HG03432 (cell line): Measurements from ENCODE around the gene PDIA5.
A peak's percentile ranks its signal among the peaks of the same experiment; 100 is the strongest.
"Not testable (repeated sequence)": the region's sequence is repeated elsewhere in the genome, so short reads cannot be mapped to it uniquely, and the experiment has no call there.

Experiments used
- ATAC-seq: cut with Tn5 transposase; IDR thresholded peaks from one replicate; pipeline ENCODE4 v1.9.1; 2021; ENCODE audit warnings: mild to moderate bottlenecking, moderate library complexity; ENCODE audit not compliant: unreplicated experiment

PDIA5 gene

DNA sequence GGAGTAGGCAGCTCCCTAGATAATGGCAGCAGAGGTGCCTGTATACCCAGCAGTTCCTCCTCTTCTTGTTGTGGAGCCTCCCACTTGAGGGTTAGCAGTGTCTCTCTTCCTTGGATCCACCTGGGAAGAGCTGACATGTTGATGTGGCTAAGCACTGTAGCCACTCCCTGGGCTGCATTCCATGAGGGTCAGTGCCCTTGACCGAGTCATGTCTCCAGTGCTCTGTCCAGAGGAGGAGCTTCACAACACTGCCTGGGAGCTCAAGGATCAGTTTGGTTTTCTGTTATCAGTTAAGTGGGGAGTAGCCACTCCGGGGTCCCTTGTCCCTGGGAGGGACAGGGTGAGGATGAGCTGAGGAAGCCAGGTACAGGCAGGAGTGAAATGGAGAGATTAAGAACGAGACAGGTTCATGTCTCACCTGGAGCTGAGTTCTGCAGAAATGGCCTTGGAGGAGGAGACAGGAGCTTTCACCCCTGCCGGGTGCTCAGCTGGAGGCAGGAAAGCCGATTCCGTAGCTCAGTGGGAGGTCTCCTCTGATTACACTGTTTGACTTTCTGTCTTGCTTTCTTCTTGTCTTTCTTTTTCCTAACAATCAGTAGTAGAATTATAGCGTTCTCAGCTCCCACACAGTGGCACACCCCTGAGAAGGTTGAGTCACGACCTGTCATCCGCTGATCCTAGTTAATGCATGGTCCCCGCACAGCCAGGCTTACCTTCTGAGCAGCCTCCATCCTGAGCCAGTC is 77.0 kb downstream of the PDIA5 start:
- no peak for ATAC-seq

DNA sequence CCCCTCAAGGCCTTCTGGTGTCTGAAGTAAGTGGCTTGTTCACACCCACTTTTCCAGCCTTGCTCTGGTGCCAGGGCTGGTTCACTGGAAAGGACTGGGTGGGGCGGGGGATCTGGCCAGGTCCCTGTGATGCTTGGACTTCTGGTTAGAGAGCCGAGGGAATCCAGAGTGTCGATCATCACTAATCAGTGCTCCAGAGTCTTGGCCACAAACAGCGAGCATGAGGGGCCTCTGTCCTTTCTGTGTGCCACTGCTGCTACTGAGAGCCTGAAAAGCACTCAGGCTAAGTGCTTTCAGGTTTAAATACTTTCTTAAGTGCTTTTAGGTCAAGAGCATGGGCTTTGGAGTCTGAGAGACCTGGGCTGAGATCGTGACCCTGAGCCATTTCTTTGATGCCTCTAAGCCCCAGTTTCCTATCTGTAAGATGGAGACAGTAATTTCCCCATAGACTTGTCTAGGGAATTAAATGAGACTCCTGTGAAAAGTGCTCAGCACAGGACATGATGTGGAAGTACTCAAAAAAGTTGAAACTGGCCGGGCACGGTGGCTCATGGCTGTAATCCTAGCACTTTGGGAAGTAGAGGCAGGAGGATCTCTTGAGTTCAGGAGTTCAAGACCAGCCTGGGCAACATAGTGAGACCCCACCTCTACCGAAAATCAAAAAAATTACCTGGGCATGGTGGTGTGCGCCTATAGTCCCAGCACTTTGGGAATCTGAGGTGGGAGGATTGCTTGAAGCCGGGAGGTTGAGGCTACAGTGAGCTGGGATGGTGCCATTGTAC is 81.1 kb downstream of the PDIA5 start:
- ATAC-seq: no peak

DNA sequence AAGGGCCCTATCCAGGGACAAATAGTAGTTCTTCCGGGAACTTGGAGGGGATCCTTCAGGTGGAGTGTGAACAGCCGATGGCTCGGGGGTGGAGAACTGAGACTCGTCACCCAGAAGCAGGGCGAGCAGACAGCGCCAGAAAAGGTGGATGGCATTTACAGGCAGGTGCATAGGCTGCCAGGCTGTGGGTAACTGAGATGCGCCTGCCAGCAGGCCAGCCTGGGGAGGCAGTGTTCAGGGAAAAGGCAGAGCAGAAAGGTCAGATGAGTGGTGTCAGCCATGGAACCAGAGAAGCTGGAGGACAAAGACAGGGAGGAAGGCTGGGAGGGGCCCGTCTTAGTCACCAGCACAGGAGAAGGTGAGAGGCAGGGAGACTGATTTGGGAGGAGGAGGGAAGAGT is 81.9 kb downstream of the PDIA5 start:
- ATAC-seq: no peak

DNA sequence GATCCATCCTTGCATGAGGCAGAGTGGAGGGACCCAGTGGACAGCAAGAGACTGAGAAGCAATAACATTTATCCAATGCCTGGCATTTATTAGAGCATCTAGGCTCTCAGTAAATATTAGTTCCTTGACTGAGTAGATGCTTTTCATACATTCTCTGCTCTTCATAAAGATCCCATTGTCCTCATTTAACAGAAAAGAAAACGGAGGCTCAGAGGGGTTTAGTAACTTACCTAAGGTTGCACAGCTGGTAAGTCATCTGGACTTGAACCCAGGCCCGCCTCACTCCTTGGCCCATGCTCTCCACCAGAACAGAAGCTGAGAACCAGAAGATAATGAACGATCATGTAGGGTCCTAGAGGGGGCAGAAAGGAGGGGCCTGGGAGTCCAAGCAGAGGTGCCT is 82.7 kb downstream of the PDIA5 start:
- ATAC-seq: no peak

DNA sequence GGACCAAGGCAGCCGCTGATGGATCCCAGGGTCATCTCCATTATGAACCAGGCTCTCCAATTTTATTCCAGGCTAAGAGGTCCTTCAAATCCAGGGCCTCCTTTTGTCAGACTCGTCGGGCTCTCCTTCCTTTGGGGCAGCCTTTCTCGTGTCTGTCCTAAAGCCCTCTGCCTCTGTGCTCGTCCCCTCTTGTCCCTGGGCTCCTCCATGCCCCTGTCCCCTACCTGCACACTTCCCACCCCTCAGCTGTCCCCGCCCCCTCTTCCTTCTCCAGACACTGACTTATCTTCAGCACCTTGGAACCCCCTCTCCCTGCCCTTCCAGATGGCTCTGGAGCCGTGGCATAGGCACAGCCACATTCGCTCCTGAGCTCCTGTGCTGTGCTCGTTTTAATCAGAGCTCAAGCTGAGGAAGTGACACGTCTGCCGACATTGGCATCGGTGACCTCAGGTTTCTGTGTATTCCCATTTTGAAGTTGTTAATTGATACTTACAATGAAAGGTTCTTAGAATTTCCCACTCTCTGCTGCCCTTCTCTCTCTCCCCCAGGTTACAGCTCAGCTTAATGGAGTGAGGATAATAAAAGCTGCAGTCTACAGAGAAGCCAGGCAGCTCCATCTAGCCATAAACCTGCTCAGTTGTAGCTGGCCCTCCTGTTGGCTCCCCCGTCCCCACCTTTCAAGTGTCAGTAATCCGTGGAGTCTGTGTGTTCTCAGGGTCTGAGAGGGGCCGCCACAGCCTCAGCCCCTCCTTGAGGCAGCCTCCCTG is 83.8 kb downstream of the PDIA5 start:
- ATAC-seq: no peak

DNA sequence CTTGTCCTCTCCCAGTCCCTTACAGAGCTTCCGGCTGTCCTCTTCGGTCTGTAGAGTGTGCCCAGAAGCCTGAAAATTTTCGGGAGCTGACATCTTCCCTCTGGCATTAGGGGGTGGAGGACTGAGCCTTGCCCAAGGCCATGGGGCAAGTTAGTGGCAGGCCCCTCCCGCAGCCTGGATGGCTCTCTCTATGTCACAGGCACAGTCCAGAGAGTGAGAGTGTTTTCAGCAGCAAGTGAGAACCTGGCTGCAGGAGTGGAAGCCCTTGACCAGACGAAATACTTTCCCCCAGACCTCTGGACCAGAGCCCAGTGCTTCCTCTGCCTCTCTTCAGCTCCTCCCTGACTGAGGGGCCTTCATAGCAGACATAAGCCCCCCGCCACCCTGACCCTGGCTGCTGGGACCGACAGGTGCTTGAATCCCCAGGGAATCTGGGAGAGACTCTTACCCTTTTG is 84.5 kb downstream of the PDIA5 start:
- ATAC-seq: no peak

DNA sequence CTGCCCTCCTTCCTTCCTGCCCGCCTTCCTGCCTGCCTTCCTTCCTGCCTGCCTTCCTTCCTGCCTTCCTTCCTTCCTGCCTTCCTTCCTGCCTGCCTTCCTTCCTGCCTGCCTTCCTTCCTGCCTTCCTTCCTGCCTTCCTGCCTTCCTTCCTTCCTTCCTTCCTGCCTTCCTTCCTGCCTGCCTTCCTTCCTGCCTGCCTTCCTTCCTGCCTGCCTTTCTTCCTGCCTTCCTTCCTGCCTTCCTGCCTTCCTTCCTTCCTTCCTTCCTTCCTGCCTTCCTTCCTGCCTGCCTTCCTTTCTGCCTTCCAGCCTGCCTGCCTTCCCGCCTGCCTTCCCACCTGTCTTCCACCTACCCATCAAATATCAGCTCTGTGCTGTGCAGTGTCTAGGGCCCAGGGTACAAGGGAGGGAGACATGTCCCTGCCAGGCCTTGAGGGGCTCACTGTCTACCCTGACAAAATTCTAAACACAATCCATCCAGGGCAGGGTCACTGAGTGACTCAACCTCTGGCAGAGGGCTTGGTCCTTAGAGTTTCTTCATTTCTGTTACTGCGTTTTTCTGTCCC is 85.1 kb downstream of the PDIA5 start:
- not testable (repeated sequence) for ATAC-seq

DNA sequence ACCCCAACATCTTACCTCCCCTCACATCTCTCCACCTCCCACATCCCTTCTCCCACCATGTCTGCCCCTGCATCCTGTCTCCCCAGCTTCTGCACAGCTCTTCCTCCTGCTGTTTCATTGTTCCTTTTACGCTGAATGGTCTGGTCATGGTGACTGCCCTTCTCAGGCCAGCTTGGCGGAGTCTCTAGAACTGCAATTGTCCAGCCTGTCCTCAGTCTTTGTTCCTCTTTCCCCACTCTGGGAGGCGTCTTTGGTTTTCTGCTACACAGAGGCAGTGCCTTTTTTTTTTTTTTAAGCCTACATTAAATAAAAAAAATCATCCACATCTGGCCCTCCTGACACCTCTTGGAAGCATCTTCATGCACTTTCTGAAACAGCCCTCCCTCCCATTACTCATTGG is 85.9 kb downstream of the PDIA5 start:
- peak; percentile 45 for ATAC-seq

DNA sequence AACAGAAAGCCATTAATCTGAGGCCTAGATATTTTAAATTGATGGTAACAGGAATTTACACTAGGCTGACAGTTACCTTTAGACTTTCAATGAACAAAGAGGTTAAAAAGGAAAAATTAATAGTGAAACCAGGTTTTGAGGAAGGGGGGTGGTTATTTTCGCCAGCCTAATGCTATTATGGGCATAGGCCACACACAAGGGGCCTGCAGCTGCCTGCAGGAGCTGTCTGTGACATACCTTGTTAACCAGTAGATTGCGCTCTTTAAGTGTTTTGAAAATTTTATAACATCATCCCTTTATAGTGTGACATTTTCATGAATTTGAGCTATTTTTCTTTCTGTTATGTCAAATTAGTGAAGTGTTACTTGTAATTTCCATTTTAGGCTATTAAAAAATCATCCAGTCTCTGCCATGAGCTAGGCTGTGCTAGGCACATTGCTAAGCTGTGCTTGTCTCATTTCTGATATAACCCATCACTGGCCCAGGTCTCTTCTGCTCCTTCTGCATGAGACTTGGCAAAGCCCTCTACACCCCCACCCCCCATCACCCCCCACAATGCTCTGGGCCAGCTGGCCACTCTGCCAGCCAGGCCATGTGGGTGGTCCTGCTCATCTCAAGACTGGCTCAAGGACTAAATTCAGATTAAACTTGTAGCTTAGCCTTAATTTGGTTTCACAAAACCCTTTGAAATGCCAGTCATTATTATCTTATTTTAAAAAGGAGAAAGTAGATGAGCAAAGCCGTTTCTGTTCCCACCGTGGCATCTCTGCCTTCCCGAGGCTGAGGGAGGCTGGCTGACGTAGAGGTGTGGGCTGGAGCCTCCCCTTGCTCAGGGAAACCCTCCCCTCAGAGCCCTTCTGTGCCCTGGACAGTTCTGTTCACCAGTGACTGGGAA is 86.5 kb downstream of the PDIA5 start:
- ATAC-seq: peak; percentile 62

DNA sequence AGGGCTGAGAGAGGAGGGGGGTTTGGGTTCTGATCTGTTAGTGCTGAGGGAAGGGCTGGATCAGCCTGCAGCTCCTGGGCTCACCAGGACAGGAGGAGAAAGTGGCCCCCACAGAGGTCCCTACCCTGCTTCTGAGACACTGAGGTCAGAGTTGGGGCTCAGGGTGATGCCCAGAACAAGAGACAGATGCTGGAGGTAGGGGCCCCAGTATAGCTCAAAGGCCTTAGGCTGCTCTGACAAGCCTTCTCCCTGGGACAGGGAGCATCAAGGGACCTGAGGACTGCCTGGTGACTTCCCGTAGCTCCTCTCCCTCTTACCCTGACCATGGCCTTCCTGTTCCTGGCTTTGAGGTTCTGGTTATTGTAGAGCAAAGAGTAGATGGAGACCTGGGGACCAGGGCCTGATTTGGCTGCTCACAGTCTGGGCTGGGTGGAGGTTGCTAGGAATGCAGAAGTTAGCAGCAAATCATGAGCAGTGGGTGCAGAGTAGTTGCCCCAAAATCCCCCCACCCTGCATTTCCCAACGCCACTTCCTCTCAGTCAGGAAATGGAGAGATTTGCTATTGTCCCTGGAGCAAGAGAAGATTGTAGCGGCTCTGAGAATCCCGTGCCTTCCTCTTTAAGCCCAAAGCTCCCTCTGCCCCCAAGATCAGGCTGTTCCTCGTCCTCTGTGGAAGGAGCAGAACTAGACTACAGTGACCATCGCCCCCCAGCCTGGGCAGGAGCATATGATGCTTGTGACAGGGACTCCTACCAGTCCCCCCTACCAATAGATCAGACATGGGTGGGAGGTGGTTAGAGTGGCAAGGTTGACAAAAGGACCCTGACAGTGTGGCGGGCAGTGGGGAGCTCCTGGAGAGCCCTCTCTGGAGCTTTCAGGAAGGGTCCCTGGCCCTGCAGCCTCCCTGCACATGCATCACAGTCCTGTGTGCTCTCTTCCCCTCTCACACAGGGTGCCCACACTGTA is 87.5 kb downstream of the PDIA5 start:
- no peak for ATAC-seq

DNA sequence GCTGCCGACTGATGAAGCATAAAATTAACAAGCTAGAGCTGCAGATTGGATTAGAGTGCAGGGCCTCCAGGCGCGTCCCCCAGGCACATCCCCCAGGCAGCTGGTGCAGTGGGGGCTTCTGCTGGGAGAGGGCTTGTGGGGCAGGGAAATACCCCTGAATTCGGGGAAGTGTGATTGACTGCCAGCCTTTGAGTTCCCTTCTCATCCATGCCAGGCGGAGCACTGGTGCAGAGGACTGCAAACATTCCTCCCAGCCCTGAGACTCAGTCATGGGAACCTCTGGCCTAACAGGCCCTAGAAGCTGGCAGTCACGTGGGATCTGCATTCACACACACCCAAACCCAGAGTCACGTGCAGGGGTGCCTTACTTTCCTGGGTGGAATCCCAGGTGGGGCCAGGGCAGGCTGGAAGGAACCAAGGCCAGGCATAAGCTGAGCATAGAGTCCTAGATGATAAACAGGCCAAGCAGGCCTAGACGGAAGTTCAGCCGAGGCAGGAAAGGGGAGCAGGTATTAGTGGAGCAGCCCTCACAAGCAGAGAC is 88.7 kb downstream of the PDIA5 start:
- no peak for ATAC-seq

DNA sequence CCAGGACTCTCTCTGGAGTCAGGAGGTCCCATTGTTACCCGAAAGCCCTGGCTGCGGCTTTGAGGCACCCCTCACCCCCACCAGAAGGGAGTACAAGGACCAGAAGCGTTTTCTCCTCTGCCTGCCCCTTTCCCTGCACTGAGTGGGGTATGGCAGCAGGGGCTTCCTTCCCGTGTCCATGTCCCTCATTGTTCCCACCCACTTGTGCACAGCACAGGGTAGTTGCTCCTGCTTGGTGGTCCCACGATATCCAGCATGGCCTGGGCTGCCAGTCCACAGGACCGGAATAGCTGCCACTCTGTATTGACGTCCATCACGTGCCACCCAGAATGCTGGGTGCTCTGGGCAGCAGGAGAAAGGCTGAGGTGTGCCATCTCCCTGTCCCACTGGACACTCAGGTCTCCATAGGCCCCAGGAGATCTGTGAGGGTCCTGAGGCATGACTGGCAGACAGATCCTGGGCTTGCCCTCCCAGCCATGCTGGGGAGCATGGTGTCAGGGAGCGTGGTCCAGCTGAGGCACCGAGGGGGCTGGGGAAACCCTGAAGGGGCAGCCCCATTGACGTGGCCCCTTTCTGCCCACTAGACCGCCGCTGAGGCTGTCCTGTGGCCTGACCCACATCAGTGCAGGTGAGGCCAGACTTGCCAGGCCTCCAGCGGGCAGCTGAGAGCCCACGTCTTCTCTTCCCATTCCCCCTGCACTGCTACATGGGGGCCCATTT is 89.6 kb downstream of the PDIA5 start:
- ATAC-seq: no peak

DNA sequence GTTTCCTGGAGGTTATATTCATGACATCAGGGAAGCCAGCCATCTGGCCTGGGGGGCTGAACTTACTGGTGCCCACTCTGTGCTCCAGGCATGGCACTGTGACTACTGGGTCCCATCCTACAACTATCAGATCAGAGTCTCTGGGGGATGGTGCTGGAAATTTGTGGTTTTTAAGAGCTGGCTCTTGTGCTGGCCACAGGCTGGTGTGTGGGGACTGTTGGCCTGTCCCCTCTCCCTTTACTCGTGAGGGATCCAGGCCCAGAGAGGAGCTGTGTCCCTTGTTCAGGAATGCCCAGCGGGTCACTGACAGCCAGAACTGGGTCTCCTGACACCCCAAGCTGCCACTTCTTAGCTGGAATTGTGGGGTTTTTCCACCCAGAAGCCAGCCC is 90.4 kb downstream of the PDIA5 start:
- no peak for ATAC-seq

DNA sequence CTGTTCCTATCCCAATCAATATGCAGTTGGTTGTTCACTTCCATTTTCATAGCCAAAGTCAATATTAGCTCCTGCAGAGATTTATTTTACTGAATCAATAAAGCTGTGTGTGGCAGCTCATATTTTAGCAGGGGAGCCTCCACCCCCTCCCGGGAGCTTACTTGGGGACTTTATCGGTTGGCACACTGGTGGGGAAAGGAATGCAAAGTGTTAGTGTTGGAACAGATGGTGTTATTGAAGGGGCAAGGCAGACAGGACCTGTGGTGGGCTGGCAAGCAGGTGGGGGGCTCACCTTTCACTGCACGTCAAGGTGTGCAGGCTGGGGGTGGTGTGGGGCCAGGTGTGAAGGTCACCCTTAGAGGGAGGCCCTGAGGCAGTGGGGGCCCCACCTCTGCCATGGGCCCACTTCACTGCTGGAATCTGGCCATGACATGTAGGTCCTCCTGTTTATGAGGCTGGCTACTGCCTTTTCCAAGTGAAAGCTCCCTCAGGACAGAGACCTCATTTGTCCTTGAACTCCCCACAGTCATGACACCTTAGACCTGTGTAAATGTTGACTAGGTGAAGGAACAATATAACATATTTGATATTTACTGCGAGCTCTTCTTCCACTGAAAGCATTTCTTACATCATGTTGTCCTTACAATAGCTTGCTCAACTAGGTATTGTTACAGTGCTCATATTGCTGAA is 90.9 kb downstream of the PDIA5 start:
- ATAC-seq: no peak

DNA sequence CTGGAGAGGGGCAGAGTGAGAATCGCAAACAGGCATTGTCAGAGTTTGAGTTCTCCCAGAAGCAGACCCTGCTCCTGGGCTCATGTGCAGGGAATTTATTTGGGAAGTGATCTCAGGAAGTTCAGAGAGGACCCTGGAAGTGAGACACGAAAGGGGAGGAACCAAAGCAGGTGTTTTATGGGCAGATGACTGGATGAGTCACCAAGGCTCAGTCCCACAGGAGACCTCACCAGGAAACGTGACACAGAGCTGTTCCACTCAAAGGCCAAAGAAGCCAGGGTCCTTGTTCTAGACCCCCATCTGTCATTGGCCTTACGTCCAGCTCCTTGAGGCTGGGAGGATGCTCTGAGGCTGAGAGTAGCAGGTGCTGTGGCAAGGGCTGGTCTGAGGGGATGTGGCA is 91.5 kb downstream of the PDIA5 start:
- ATAC-seq: no peak

DNA sequence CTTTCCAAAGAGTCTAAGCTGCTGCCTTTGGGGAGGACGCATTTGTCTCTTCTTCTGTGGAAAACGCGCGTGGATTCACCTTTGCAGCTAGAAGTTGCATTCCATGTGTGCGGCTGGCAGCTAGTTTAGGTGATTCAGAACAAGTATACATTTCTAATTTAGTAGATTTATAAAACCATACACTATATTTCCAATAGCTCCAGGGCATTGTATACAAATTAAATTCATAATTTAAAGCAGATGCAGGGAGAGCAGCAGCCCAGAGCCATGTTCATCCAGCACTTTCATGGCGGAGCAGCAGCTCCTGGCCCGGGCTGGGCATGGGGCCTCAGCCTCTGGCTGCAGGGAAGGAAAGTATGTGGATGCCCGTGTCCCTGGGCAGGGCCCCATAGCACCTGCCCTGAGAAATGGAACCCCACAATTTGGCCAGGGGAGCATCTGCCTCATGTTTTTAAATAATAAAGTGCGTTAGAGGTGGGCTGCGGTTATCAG is 92.1 kb downstream of the PDIA5 start:
- ATAC-seq: no peak

DNA sequence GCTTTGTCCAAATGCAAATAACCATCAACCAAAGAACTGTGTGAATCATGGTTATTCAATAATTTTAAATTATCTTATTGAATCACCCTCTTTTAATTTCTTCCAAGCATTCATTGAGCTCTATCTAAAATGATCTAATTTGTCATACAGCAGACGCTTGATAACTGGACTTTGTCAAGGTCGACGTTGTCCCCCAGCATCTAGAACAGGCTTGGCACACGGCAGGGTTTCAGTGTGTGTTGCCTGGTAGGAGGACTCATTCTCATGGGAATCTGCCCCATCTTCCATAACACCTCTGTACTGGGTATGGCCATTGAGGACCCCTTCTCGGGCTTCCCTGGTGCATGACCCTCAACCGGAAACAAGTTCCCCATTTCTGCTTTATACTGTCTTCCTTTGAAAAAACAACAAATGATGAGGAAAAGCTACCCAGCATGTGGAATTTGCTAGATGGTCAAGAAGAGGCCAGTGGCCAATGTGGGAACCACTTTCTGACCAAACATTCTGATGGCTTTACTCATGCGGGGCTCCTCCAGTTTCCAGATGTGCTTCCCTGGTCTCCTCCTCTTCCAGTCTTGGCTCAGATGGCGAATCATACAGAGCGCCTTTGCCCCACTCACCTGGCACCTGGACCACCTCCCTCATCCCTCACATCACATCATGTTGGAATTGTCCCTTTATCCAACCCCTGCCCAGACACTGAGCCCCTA is 93.3 kb downstream of the PDIA5 start:
- no peak for ATAC-seq
